PC-9 (cell line): ENCODE data around the gene METTL5.
"Not testable (repeated sequence)": the region's sequence is repeated elsewhere in the genome, so short reads cannot be mapped to it uniquely, and the experiment has no call there.

Source experiments
- EZH2 ChIP-seq: fragments of 200-600 bp; sonication (generic); IDR thresholded peaks from 2 replicates; pipeline ENCODE4 v1.8.0; 2017; ENCODE audit warnings: antibody characterized with exemption, low read depth
- TF ChIP-seq, protein P1 (sequence below): fragments of 200-600 bp; sonication (generic); conservative IDR thresholded peaks from 2 replicates; pipeline ENCODE4 v1.6.1; 2017; ENCODE audit warnings: mixed run types, antibody characterized with exemption, mild to moderate bottlenecking, moderate library complexity

- TF ChIP-seq, protein P1, sequence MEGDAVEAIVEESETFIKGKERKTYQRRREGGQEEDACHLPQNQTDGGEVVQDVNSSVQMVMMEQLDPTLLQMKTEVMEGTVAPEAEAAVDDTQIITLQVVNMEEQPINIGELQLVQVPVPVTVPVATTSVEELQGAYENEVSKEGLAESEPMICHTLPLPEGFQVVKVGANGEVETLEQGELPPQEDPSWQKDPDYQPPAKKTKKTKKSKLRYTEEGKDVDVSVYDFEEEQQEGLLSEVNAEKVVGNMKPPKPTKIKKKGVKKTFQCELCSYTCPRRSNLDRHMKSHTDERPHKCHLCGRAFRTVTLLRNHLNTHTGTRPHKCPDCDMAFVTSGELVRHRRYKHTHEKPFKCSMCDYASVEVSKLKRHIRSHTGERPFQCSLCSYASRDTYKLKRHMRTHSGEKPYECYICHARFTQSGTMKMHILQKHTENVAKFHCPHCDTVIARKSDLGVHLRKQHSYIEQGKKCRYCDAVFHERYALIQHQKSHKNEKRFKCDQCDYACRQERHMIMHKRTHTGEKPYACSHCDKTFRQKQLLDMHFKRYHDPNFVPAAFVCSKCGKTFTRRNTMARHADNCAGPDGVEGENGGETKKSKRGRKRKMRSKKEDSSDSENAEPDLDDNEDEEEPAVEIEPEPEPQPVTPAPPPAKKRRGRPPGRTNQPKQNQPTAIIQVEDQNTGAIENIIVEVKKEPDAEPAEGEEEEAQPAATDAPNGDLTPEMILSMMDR = not testable (repeated sequence)
- TF ChIP-seq EZH2 = not testable (repeated sequence)
Observed at GRCh38 chr2:169866230-169866629, 41.5 kb upstream of the METTL5 start.
